Measurements from ENCODE around the gene SLC37A2.

GRCh38 chr11:125073616-125074483 is 10.7 kb downstream of the SLC37A2 start:
- no peak for TF ChIP-seq CTCF (IDR thresholded peaks at IDR 0.05; ENCODE audit: insufficient read depth, low read depth, low read length)
- TF ChIP-seq EZH2 (IDR thresholded peaks at IDR 0.05; ENCODE audit: insufficient read depth, low read length): no peak
